Loucy (cell line): ENCODE measurements around the gene TRIM46.

Source experiments
- H2AFZ ChIP-seq: fragments of 200-600 bp; sonication (generic); 2 replicates; pipeline ENCODE4 v1.6.0; 2016; ENCODE audit warnings: antibody characterized with exemption, mild to moderate bottlenecking, low read length, moderate library complexity
- H3F3A ChIP-seq: fragments of 200-600 bp; 2 replicates; pipeline ENCODE4 v1.6.0; 2016; ENCODE audit warnings: antibody characterized with exemption, low read depth, mild to moderate bottlenecking
- H3K27me3 ChIP-seq: fragments of 200-600 bp; sonication (generic); 2 replicates; pipeline ENCODE4 v1.6.1; 2014; ENCODE audit warnings: low read length, mild to moderate bottlenecking; ENCODE audit not compliant: insufficient read depth, poor library complexity, severe bottlenecking
- H3K36me3 ChIP-seq: fragments of 200-600 bp; sonication (generic); 2 replicates; pipeline ENCODE4 v1.6.1; 2016; ENCODE audit warnings: low read length; ENCODE audit not compliant: insufficient read depth
- H3K4me1 ChIP-seq: fragments of 200-600 bp; sonication (generic); 2 replicates; pipeline ENCODE4 v1.5.1; 2014; ENCODE audit warnings: low read length, mild to moderate bottlenecking; ENCODE audit not compliant: insufficient read depth, poor library complexity, severe bottlenecking
- H3K4me2 ChIP-seq: fragments of 200-600 bp; sonication (generic); 2 replicates; pipeline ENCODE4 v1.6.0; 2014; ENCODE audit warnings: antibody characterized with exemption, low read length, low read depth, mild to moderate bottlenecking; ENCODE audit not compliant: poor library complexity, severe bottlenecking
- H3K4me3 ChIP-seq: fragments of 200-600 bp; sonication (generic); 2 replicates; pipeline ENCODE4 v1.5.1; 2014; ENCODE audit warnings: low read length, mild to moderate bottlenecking, mixed read lengths; ENCODE audit not compliant: poor library complexity, severe bottlenecking
- H3K79me2 ChIP-seq: fragments of 200-600 bp; sonication (generic); 2 replicates; pipeline ENCODE4 v1.6.1; 2014; ENCODE audit warnings: low read length; ENCODE audit not compliant: insufficient read depth
- H3K9ac ChIP-seq: fragments of 200-600 bp; sonication (generic); 2 replicates; pipeline ENCODE4 v1.6.0; 2014; ENCODE audit warnings: mild to moderate bottlenecking, low read depth, low read length, moderate library complexity; ENCODE audit not compliant: poor library complexity, severe bottlenecking
- H3K9me2 ChIP-seq: fragments of 200-600 bp; sonication (generic); replicated peaks from 2 replicates; pipeline ENCODE4 v1.6.1; 2016; ENCODE audit warnings: low read depth, low read length, mixed read lengths
- H3K9me3 ChIP-seq: fragments of 200-600 bp; sonication (generic); 2 replicates; pipeline ENCODE4 v1.6.1; 2014; ENCODE audit warnings: mild to moderate bottlenecking, antibody characterized with exemption, low read length, low read depth; ENCODE audit not compliant: insufficient read depth
- H4K20me1 ChIP-seq: fragments of 200-600 bp; sonication (generic); 2 replicates; pipeline ENCODE4 v1.6.0; 2014; ENCODE audit warnings: antibody characterized with exemption, low read length, mild to moderate bottlenecking; ENCODE audit not compliant: insufficient read depth, poor library complexity, severe bottlenecking
- CTCF ChIP-seq: fragments of 200-600 bp; sonication (generic); conservative IDR thresholded peaks from 2 replicates; pipeline ENCODE4 v1.5.1; 2014; ENCODE audit warnings: mild to moderate bottlenecking, antibody characterized with exemption, low read length
- EZH2phosphoT487 ChIP-seq: fragments of 200-600 bp; IDR thresholded peaks from 2 replicates; pipeline ENCODE4 v1.6.1; 2018; ENCODE audit warnings: antibody characterized with exemption, mild to moderate bottlenecking, moderate library complexity, borderline replicate concordance

TRIM46 gene

GRCh38 chr1:155173478-155174323 lies at the start of gene TRIM46:
Gene TRIM46, plus strand, starts transcription at chr1:155173849. Its CDS starts 118 bp downstream, at chr1:155173967.
- H3K9me3 ChIP-seq: no peaks in the 10 kb centered on the region
- H3K9ac ChIP-seq: peak within 1 kb of the TSS; percentile 94
- peak within 1 kb of the TSS; percentile 98 for H2AFZ ChIP-seq
- TF ChIP-seq EZH2phosphoT487 (no peak), CTCF (peak; percentile 31; the same call in 1 of the 2 replicates)
- H3K4me2 ChIP-seq: peak within 1 kb of the TSS; percentile 92
- no peaks in the 10 kb centered on the region for H3K27me3 ChIP-seq
- no peaks in the 10 kb centered on the region for H4K20me1 ChIP-seq
- H3F3A ChIP-seq: peaks cover 5% of the 10 kb centered on the region
- H3K79me2 ChIP-seq: peaks cover 19% of the 10 kb centered on the region
- peaks cover 27% of the 10 kb centered on the region for H3K4me1 ChIP-seq
- peak within 1 kb of the TSS; percentile 86 for H3K4me3 ChIP-seq
- no peaks in the 10 kb centered on the region for H3K36me3 ChIP-seq
- no peaks in the 10 kb centered on the region for H3K9me2 ChIP-seq

GRCh38 chr1:155124503-155125463 lies 48.9 kb upstream of the TRIM46 start:
- TF ChIP-seq CTCF (no peak), EZH2phosphoT487 (no peak)
- peaks cover 19% of the 10 kb centered on the region for H3K27me3 ChIP-seq
- no peak overlapping the region for H3K9ac ChIP-seq
- H3K4me1 ChIP-seq: peaks cover 25% of the 10 kb centered on the region
- no peak overlapping the region for H2AFZ ChIP-seq
- H3K4me3 ChIP-seq: no peak overlapping the region
- no peak overlapping the region for H3K4me2 ChIP-seq
- H3K9me3 ChIP-seq: no peaks in the 10 kb centered on the region
- H3K9me2 ChIP-seq: no peaks in the 10 kb centered on the region
- no peaks in the 10 kb centered on the region for H4K20me1 ChIP-seq
- H3F3A ChIP-seq: no peaks in the 10 kb centered on the region
- H3K79me2 ChIP-seq: no peaks in the 10 kb centered on the region
- H3K36me3 ChIP-seq: no peaks in the 10 kb centered on the region

- H3K4me2 ChIP-seq: no peak overlapping the region
- H3K9me3 ChIP-seq: no peaks in the 10 kb centered on the region
- H2AFZ ChIP-seq: no peak overlapping the region
- H3K36me3 ChIP-seq: no peaks in the 10 kb centered on the region
- H3K9me2 ChIP-seq: no peaks in the 10 kb centered on the region
- no peak overlapping the region for H3K4me3 ChIP-seq
- no peak for TF ChIP-seq CTCF
- no peak for TF ChIP-seq EZH2phosphoT487
- peaks cover 19% of the 10 kb centered on the region for H3K27me3 ChIP-seq
- H3F3A ChIP-seq: no peaks in the 10 kb centered on the region
- no peaks in the 10 kb centered on the region for H3K79me2 ChIP-seq
- peaks cover 25% of the 10 kb centered on the region for H3K4me1 ChIP-seq
- H3K9ac ChIP-seq: no peak overlapping the region
- H4K20me1 ChIP-seq: no peaks in the 10 kb centered on the region
These were observed 48.1 kb upstream of the TRIM46 start for GRCh38 chr1:155125511-155125945.
